Measurements from ENCODE around the gene SLIT3. TPM values are rescaled to one million over a fixed set of nuclear protein-coding genes. Genes with fewer than 3 reads are reported as not detected.

The SLIT3 gene
- total RNA-seq, 2 experiments from 2014 or later = not detected

DNA sequence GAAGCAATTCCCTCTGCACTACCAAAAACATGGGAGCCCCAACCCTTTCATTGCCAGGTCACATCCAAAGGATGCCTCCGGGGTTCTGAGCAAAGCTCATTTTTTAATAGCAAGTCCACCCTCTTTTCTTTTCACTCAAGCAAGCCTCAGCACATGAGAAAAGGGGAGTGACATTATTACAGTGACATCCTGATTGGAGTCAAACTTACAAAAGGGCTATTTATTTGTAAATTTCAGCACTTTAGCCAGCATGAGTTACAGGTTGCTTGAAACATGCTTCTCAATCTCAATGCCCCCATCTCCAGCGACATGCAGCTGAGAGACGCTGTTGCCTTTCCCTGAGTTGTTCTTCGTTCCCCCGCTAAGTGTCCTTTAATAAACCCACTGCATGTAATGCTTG is 483.3 kb downstream of the SLIT3 start:
- Mint-ChIP-seq H3K4me3 (no peak overlapping the region), H3K27ac (no peak overlapping the region), H3K4me1 (ENCODE audit: low read depth) (no peaks in the 10 kb centered on the region), H3K9me3 (no peaks in the 10 kb centered on the region), H3K27me3 (no peaks in the 10 kb centered on the region), H3K36me3 (ENCODE audit: low read depth) (no peaks in the 10 kb centered on the region)
- Histone ChIP-seq H3K9me3 (ENCODE audit: control insufficient read depth in 1 of 2, insufficient read depth in 1 of 2, low read length in 2 of 2) (no peaks in the 10 kb centered on the region), H3K4me1 (ENCODE audit: insufficient read depth, low read length) (no peaks in the 10 kb centered on the region), H3K4me3 (ENCODE audit: low read length) (no peak overlapping the region), H3K27me3 (ENCODE audit: control insufficient read depth in 1 of 2, insufficient read depth in 2 of 2, low read length in 2 of 2) (no peaks in the 10 kb centered on the region), H3K27ac (ENCODE audit: low read depth in 1 of 2, low read length in 2 of 2) (no peak overlapping the region), H3K36me3 (ENCODE audit: insufficient read depth, low read length) (no peaks in the 10 kb centered on the region)
- ChIA-PET POLR2A (no interaction called here), CTCF (no interaction called here)
- DNase-seq (no peak), ATAC-seq (ENCODE audit: poor library complexity) (no peak)
- TF ChIP-seq, protein P1, sequence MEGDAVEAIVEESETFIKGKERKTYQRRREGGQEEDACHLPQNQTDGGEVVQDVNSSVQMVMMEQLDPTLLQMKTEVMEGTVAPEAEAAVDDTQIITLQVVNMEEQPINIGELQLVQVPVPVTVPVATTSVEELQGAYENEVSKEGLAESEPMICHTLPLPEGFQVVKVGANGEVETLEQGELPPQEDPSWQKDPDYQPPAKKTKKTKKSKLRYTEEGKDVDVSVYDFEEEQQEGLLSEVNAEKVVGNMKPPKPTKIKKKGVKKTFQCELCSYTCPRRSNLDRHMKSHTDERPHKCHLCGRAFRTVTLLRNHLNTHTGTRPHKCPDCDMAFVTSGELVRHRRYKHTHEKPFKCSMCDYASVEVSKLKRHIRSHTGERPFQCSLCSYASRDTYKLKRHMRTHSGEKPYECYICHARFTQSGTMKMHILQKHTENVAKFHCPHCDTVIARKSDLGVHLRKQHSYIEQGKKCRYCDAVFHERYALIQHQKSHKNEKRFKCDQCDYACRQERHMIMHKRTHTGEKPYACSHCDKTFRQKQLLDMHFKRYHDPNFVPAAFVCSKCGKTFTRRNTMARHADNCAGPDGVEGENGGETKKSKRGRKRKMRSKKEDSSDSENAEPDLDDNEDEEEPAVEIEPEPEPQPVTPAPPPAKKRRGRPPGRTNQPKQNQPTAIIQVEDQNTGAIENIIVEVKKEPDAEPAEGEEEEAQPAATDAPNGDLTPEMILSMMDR (IDR thresholded peaks at IDR 0.05) = no peak
- intact Hi-C loops (cut with DNase I, micrococcal nuclease) = no loop called here

DNA sequence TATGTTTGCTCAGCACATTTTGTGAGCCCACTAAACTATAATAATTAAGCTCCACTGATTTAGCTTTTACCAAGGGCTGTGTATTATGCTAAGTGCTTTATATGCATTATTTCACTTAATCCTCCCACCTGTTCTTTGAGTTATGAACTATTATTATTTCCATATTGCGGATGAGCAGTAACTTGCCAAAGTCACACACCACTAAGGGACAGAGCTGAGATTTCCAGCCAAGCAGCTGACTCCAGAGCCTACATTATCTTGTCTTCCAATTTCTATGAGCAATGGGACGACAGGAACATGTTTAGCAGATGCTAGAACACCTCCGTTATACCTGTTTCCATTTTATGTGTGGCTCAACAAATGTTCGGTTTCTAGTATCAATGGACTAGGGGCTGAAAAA is 484.3 kb downstream of the SLIT3 start:
- TF ChIP-seq, protein P1 (IDR thresholded peaks at IDR 0.05) = no peak
- Mint-ChIP-seq H3K4me1 (ENCODE audit: low read depth) (no peaks in the 10 kb centered on the region), H3K27me3 (no peaks in the 10 kb centered on the region), H3K4me3 (no peak overlapping the region), H3K9me3 (no peaks in the 10 kb centered on the region), H3K27ac (no peak overlapping the region), H3K36me3 (ENCODE audit: low read depth) (no peaks in the 10 kb centered on the region)
- H3K36me3 ChIP-seq (ENCODE audit: insufficient read depth, low read length) = no peaks in the 10 kb centered on the region
- ChIA-PET CTCF (no interaction called here), POLR2A (no interaction called here)
- no peak overlapping the region for H3K27ac ChIP-seq (ENCODE audit: low read depth in 1 of 2, low read length in 2 of 2)
- H3K4me3 ChIP-seq (ENCODE audit: low read length) = no peak overlapping the region
- no peaks in the 10 kb centered on the region for H3K27me3 ChIP-seq (ENCODE audit: control insufficient read depth in 1 of 2, insufficient read depth in 2 of 2, low read length in 2 of 2)
- no peak for DNase-seq
- H3K9me3 ChIP-seq (ENCODE audit: control insufficient read depth in 1 of 2, insufficient read depth in 1 of 2, low read length in 2 of 2) = no peaks in the 10 kb centered on the region
- no peak for ATAC-seq (ENCODE audit: poor library complexity)
- intact Hi-C loops (cut with DNase I, micrococcal nuclease) = no loop called here
- no peaks in the 10 kb centered on the region for H3K4me1 ChIP-seq (ENCODE audit: insufficient read depth, low read length)

DNA sequence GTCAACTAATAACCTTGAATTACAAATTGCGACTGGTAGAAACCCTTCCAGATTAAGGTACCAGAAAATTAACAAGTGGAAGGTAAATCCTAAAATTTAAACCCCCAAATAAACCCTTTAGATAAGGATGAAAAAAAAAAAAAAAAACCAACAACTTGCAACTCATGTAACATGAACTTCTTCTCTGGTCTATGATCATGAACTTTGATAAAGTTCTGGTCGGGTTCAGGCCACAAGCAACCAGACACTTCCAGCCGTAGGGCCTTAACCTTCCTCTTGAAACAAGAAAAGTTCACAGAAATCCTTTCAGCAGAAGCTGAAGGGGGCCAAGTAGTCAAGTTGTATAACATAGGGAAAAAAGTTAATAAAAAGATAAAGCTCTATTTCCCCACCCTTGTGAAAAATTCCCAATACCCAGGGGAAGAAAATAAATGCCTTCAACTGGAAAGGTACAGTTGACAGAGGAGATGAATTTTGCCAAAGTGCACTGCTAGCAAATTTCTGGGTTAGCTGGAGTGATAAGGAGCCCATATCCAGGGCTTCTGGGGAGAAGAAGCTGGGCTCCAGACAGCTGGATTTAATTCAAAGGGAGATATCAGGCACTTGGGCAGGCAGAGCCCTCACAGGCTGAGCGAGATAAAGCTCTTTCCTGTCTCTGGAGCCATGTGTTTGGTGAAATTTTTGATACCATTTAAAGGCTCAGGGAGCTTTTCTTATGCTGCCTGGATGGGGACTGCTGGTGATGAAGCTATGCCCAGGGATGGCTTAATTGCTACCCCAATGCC is 487.6 kb downstream of the SLIT3 start:
- Histone ChIP-seq H3K36me3 (ENCODE audit: insufficient read depth, low read length) (no peaks in the 10 kb centered on the region), H3K4me3 (ENCODE audit: low read length) (no peak overlapping the region), H3K27me3 (ENCODE audit: control insufficient read depth in 1 of 2, insufficient read depth in 2 of 2, low read length in 2 of 2) (no peaks in the 10 kb centered on the region), H3K4me1 (ENCODE audit: insufficient read depth, low read length) (no peaks in the 10 kb centered on the region), H3K9me3 (ENCODE audit: control insufficient read depth in 1 of 2, insufficient read depth in 1 of 2, low read length in 2 of 2) (no peaks in the 10 kb centered on the region), H3K27ac (ENCODE audit: low read depth in 1 of 2, low read length in 2 of 2) (no peak overlapping the region)
- Mint-ChIP-seq H3K36me3 (ENCODE audit: low read depth) (no peaks in the 10 kb centered on the region), H3K9me3 (no peaks in the 10 kb centered on the region), H3K4me1 (ENCODE audit: low read depth) (no peaks in the 10 kb centered on the region), H3K27ac (no peak overlapping the region), H3K4me3 (no peak overlapping the region), H3K27me3 (no peaks in the 10 kb centered on the region)
- CTCF ChIA-PET = no interaction called here
- TF ChIP-seq, protein P1 (IDR thresholded peaks at IDR 0.05) = no peak
- ATAC-seq (ENCODE audit: poor library complexity) = no peak
- intact Hi-C loops (cut with DNase I, micrococcal nuclease) = no loop called here
- POLR2A ChIA-PET = no interaction called here
- no peak for DNase-seq
